Measurements from ENCODE around the gene ERBB2.

The ERBB2 gene

GRCh38 chr17:39683295-39683939 is 16.4 kb upstream of the ERBB2 start:
- TF ChIP-seq, protein P1, sequence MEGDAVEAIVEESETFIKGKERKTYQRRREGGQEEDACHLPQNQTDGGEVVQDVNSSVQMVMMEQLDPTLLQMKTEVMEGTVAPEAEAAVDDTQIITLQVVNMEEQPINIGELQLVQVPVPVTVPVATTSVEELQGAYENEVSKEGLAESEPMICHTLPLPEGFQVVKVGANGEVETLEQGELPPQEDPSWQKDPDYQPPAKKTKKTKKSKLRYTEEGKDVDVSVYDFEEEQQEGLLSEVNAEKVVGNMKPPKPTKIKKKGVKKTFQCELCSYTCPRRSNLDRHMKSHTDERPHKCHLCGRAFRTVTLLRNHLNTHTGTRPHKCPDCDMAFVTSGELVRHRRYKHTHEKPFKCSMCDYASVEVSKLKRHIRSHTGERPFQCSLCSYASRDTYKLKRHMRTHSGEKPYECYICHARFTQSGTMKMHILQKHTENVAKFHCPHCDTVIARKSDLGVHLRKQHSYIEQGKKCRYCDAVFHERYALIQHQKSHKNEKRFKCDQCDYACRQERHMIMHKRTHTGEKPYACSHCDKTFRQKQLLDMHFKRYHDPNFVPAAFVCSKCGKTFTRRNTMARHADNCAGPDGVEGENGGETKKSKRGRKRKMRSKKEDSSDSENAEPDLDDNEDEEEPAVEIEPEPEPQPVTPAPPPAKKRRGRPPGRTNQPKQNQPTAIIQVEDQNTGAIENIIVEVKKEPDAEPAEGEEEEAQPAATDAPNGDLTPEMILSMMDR (IDR thresholded peaks at IDR 0.05; ENCODE audit: insufficient read depth, low read depth, low read length, missing control alignments): no peak
- no peak overlapping the region for H3K4me3 ChIP-seq (ENCODE audit: low read length)
- no peak for DNase-seq (ENCODE audit: low read depth)

GRCh38 chr17:39684369-39685192 is 15.3 kb upstream of the ERBB2 start:
- no peak for DNase-seq (ENCODE audit: low read depth)
- TF ChIP-seq, protein P1 (IDR thresholded peaks at IDR 0.05; ENCODE audit: insufficient read depth, low read depth, low read length, missing control alignments): no peak

DNA sequence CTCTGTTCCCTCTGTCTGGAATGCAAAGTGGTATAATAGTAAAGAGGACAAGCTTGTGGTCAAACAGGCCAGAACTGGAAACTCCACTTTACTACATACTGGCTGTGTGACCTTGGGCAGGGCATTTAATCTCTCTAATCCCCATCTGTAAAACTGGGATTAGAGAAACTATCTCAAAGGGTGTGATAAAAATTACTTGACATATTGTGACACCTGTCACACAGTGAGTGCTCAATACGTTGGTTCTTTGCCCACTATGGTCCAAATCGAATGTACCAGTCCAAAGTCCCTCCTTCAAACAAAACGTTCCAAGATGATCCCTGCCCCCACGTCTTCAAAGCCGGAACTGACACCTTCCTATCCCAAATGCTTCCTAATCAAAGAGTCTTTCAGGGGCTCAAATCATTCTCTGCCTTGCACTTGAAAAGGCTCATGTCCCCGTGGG is 12.7 kb upstream of the ERBB2 start:
- TF ChIP-seq, protein P1 (IDR thresholded peaks at IDR 0.05; ENCODE audit: insufficient read depth, low read depth, low read length, missing control alignments): no peak
- DNase-seq (ENCODE audit: low read depth): no peak
- H3K4me3 ChIP-seq (ENCODE audit: low read length): peak overlapping the region; percentile 63

More at GRCh38 chr17:39684369-39685192, 15.3 kb upstream of the ERBB2 start:
- H3K4me3 ChIP-seq (ENCODE audit: low read length): no peak overlapping the region

- DNase-seq (ENCODE audit: low read depth): peak; percentile 92
- TF ChIP-seq, protein P1 (IDR thresholded peaks at IDR 0.05; ENCODE audit: insufficient read depth, low read depth, low read length, missing control alignments): no peak
- H3K4me3 ChIP-seq (ENCODE audit: low read length): peak within 1 kb of the TSS; percentile 63
Observed at GRCh38 chr17:39687546-39688474, 12.1 kb upstream of the ERBB2 start, which contains the start of gene PGAP3. Gene PGAP3 (minus strand): TSS chr17:39688057. CDS start chr17:39688014, 43 bp downstream.

- peak overlapping the region; percentile 63 for H3K4me3 ChIP-seq (ENCODE audit: low read length)
- TF ChIP-seq, protein P1 (IDR thresholded peaks at IDR 0.05; ENCODE audit: insufficient read depth, low read depth, low read length, missing control alignments): no peak
- DNase-seq (ENCODE audit: low read depth): no peak
Observed at GRCh38 chr17:39688475-39688835, 11.4 kb upstream of the ERBB2 start.

DNA sequence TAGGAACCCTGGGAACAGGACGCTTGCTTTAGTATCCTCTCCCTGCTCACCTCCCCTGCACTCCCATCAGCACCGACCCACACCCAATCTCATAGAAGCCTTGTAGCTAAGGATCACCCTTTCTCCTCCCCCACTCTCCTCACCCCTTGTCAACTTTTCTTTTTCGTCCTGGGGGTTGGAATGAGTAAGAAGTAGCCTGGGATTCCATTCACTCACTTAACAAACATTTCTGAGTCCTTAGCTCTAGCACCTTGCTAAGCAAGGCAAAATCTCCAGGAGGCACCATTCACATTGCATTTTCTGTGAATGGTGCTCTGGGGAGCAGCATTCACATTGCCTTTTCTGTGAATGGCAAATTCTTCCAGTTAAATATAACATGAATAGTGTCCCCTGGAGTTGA is 10.9 kb upstream of the ERBB2 start:
- H3K4me3 ChIP-seq (ENCODE audit: low read length): peak overlapping the region; percentile 63
- TF ChIP-seq, protein P1 (IDR thresholded peaks at IDR 0.05; ENCODE audit: insufficient read depth, low read depth, low read length, missing control alignments): peak; percentile 27
- no peak for DNase-seq (ENCODE audit: low read depth)

Data from epithelial cell of esophagus (primary cell).